Measurements from ENCODE around the gene HOXC5. TPM values are rescaled to one million over a fixed set of nuclear protein-coding genes. Genes with fewer than 3 reads are reported as not detected.
A peak's percentile ranks its signal among the peaks of the same experiment; 100 is the strongest.

The HOXC5 gene
- total RNA-seq, 4 donors from 2014 or later, result 0.36 to 1.4 TPM; not detected in 2

GRCh38 chr12:54053003-54053750 is 20.3 kb downstream of the HOXC5 start:
- H3K36me3 ChIP-seq, result no peaks in the 10 kb centered on the region
- ATAC-seq (no peak), DNase-seq (no peak)
- in situ Hi-C loops (cut with MboI; ENCODE audit: low sequenced_read_pairs in 4 of 4) (no loop called here), intact Hi-C loops (cut with DNase I; ENCODE audit: low total_unique reads) (no loop called here)
- peaks cover 4 to 10% of the 10 kb centered on the region in 2 donors for H3K4me1 ChIP-seq
- peaks cover 0 to 3% (median 0%) of the 10 kb centered on the region in 3 donors for H3K27me3 ChIP-seq
- no peak for TF ChIP-seq POLR2A (IDR thresholded peaks at IDR 0.05)
- TF ChIP-seq CTCF (IDR thresholded peaks at IDR 0.05 in 4 of 5, conservative IDR thresholded peaks at IDR 0.05 in 1 of 5), result no peak
- H3K27ac ChIP-seq, result peak overlapping the region in 3 of 4 donors; percentile 21 to 41 (median 33)
- H3K9me3 ChIP-seq, result no peaks in the 10 kb centered on the region
- peak overlapping the region; percentile 55 to 65 (median 62) for H3K4me3 ChIP-seq

- peak within 1 kb of the TSS in 3 of 4 donors; percentile 21 to 41 (median 33) for H3K27ac ChIP-seq
- in situ Hi-C loops (cut with MboI; ENCODE audit: low sequenced_read_pairs in 4 of 4), result no loop called here
- ATAC-seq (peak; percentile 53 to 57), DNase-seq (no peak)
- H3K4me3 ChIP-seq, result peak within 1 kb of the TSS; percentile 55 to 65 (median 62)
- peaks cover 4 to 10% of the 10 kb centered on the region in 2 donors for H3K4me1 ChIP-seq
- no peak for TF ChIP-seq POLR2A (IDR thresholded peaks at IDR 0.05)
- TF ChIP-seq CTCF (IDR thresholded peaks at IDR 0.05 in 4 of 5, conservative IDR thresholded peaks at IDR 0.05 in 1 of 5), result no peak
- intact Hi-C loops (cut with DNase I; ENCODE audit: low total_unique reads), result no loop called here
- H3K36me3 ChIP-seq, result no peaks in the 10 kb centered on the region
- H3K27me3 ChIP-seq, result peaks cover 0 to 3% (median 0%) of the 10 kb centered on the region in 3 donors
- H3K9me3 ChIP-seq, result no peaks in the 10 kb centered on the region
Measured at GRCh38 chr12:54053751-54054741, 21.2 kb downstream of the HOXC5 start, which contains the start of gene HOXC4. Gene HOXC4 (plus strand): TSS chr12:54053835. CDS start chr12:54053923, 88 bp downstream.

- Histone ChIP-seq H3K36me3 (no peaks in the 10 kb centered on the region), H3K9me3 (no peaks in the 10 kb centered on the region), H3K27me3 (peaks cover 0 to 3% (median 0%) of the 10 kb centered on the region in 3 donors), H3K4me3 (peak overlapping the region in 2 of 4 donors; percentile 64 to 65), H3K4me1 (peaks cover 4 to 10% of the 10 kb centered on the region in 2 donors), H3K27ac (no peak overlapping the region)
- TF ChIP-seq CTCF (IDR thresholded peaks at IDR 0.05 in 4 of 5, conservative IDR thresholded peaks at IDR 0.05 in 1 of 5) (no peak), POLR2A (IDR thresholded peaks at IDR 0.05) (no peak)
- intact Hi-C loops (cut with DNase I; ENCODE audit: low total_unique reads) (no loop called here), in situ Hi-C loops (cut with MboI; ENCODE audit: low sequenced_read_pairs in 4 of 4) (no loop called here)
- no peak for DNase-seq
- no peak for ATAC-seq
Measured at GRCh38 chr12:54054742-54055194, 21.9 kb downstream of the HOXC5 start.

GRCh38 chr12:54055552-54055951 is 22.7 kb downstream of the HOXC5 start:
- Histone ChIP-seq H3K4me3 (no peak overlapping the region), H3K4me1 (peaks cover 4 to 10% of the 10 kb centered on the region in 2 donors), H3K9me3 (no peaks in the 10 kb centered on the region), H3K27me3 (no peaks in the 10 kb centered on the region), H3K27ac (no peak overlapping the region), H3K36me3 (no peaks in the 10 kb centered on the region)
- TF ChIP-seq POLR2A (IDR thresholded peaks at IDR 0.05) (no peak), CTCF (IDR thresholded peaks at IDR 0.05 in 4 of 5, conservative IDR thresholded peaks at IDR 0.05 in 1 of 5) (no peak)
- intact Hi-C loops (cut with DNase I; ENCODE audit: low total_unique reads), result no loop called here
- in situ Hi-C loops (cut with MboI; ENCODE audit: low sequenced_read_pairs in 4 of 4), result no loop called here
- DNase-seq, result no peak
- no peak for ATAC-seq
